ENCODE measurements around the gene KLHL6.
"Not testable (repeated sequence)": the region's sequence is repeated elsewhere in the genome, so short reads cannot be mapped to it uniquely, and the experiment has no call there.

KLHL6 gene

DNA sequence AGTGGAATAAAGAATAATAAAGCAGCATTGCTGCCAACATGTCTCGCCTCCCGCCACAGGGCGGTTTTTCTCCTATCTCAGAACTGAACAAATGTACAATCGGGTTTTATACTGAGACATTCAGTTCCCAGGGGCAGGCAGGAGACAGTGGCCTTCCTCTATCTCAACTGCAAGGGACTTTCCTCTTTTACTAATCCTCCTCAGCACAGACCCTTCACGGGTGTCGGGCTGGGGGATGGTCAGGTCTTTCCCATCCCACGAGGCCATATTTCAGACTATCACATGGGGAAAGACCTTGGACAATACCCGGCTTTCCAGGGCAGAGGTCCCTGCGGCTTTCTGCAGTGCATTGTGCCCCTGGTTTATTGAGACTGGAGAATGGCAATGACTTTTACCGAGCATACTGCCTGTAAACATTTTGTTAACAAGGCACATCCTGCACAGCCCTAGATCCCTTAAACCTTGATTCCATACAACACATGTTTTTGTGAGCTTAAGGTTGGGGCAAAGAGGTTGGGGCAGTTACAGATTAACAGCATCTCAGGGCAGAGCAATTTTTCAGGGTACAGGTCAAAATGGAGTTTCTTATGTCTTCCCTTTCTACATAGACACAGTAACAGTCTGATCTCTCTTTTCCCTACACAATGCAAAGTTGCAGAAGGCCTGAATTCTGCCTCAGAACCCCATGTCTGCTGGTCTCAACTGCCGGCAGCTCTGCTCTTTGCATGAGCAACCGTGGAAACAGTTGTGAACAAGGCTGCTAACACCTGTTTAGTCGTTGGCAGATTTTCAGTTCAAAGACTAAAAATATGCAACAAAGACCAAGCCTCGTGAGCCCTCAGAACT lies 44.0 kb downstream of the KLHL6 start:
- intact Hi-C loops (cut with DNase I); DNase-seq: not testable (repeated sequence)

DNA sequence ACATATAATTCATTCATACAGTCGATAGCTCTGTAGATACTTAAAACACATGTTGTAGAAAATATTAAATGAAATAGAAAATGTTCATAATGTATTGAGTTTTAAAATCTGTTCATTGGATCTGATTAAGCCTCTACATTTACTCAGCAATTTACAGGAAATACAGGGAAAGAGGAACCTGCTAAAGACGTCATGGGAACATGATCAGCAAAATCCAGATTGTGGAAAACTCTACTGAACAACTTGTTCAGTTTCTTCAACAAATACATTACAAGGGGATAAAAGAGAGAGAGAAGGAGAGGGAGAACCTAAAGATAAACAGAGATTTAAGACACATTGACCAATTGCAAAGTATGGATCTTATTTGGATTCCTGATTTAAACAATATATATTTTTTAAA lies 46.7 kb downstream of the KLHL6 start:
- intact Hi-C loops (cut with DNase I), result loop anchor here (10.0 kb wide), 1 partner anchor 186 kb away; the partner anchor contains the start of gene YEATS2
- DNase-seq, result no peak

DNA sequence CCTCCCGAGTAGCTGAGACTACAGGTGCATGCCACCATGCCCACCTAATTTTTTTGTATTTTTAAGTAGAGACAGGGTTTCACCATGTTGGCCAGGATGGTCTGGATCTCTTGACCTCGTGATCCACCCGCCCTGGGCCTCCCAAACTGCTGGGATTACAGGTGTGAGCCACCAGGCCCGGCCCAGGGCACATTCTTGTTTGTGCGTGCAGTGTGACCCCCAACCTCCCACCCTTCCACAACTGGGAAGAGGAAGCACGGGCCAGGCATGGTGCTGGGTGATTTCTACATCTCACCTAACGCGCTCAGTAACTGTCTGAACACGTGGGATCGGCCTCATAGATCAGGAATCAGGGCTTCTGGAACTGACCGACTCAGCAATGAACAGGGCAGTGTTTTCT lies 48.0 kb downstream of the KLHL6 start:
- intact Hi-C loops (cut with DNase I), result loop anchor here (10.0 kb wide), 1 partner anchor 187 kb away; the partner anchor contains the start of gene YEATS2
- peak in 1 of 10 donors; percentile 35 for DNase-seq

DNA sequence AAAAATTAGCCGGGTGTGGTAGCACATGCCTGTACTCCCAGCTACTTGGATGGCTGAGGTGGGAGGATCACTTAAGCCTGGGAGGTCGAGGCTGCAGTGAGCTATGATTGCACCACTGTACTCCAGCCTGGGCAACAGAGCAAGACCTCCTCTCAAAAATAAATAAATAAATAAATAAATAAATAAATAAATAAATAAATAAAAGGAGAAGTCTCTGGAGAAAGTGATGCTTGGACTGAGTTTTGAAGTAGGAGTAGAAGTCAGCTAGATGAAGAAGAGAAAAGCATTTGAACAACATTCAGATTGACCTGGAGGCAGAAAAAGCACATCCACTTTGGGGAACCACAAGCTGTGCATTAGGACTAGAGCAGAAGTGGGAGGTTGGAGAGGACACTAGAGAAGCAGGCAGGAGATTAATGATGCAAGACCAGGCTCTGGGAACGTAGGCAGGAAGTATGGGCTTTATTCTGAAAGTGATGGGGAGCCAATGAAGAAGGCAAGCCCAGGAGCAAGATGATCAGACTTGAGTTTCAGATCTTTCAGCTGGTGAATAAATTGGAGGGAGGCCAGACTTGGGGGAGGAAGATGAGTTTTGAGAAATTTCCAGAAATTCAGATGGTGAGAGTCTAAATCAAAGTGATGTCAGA lies 48.7 kb downstream of the KLHL6 start:
- peak in 1 of 10 donors; percentile 20 for DNase-seq
- intact Hi-C loops (cut with DNase I), result loop anchor here (10.0 kb wide), 1 partner anchor 188 kb away; the partner anchor contains the start of gene YEATS2

DNA sequence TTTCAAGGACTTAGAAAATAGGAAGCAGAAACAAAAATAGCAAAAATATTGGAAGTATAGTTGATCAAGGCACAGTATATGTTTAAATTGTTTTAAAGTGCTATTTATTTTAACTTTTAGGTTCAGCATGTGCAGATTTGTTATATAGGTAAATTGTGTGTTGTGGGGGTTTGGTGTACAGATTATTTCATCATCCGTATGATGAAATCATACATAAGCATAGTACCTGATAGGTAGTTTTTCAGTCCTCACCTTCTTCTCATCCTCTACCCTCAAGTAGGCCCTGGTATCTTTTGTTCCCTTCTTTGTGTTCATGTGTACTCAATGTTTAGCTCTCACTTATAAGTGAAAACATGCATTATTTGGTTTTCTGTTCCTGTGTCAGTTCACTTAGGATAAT lies 50.9 kb downstream of the KLHL6 start:
- intact Hi-C loops (cut with DNase I), result loop anchor here (10.0 kb wide), 1 partner anchor 190 kb away; the partner anchor contains the start of gene YEATS2
- DNase-seq, result no peak

DNA sequence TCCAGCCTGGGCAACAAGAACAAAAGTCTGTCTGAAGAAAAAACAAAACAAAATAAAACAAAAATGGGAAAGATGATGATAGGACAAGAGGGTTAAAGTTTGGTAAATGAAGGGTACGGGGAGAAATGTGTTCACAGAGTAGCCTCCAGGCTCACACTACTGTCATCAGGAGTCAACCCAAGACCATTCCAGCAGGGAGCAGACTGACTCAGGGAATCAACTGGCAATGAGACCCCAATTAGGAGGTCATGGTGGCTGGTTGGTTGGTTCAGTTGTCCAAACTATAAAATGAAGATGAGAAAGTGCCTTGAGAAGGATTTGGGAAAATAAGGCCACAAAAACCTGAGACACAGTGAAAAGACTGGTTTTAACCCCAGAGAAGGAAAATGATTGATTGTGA lies 51.8 kb downstream of the KLHL6 start:
- DNase-seq, result peak in 1 of 10 donors; percentile 52
- intact Hi-C loops (cut with DNase I), result loop anchor here (2.0 to 10.0 kb wide), 3 partner anchors 191 to 381 kb away; partner anchors contain the start of genes PARL and YEATS2

DNA sequence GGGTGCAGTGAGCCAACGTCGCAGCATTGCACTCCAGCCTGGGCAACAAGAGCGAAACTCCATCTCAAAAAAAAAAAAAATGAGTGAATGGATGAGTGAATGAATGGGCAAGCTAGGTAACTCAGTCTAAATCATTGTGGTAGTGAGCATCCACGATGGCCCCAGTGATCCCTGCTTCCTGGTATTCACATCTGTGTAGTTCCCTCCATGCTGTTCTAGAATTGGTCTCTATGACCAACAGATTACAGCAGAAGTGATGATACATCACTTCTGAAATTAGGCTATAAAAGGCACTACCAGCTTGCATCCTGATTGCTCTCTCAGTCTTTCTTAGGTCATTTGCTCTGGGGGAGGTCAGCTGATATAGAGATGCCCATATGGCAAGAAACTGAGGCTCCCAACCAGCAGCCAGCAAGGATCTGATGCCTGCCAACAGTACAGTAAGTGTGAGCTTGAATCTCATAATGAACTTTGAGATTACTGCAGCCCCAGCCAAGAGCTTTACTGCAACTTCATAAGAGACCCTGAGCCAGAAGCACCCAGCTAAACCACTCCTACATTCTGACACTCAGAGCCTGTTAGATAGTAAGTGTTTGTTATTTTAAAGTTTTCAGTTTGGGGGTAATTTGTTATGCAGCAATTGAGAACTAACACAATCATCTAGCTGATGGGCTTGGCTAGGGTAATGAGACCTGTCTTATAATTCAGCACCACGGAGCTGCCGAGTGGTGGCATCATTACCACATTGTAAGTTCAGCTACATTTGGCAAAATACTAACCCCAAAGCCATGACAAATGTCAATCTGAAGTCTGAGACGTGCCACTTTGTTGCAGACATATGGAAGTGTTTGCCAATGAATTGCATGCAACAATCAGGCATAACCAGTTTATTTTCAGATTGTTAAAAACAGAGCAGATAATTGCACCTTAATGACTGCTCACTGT lies 53.0 kb downstream of the KLHL6 start:
- peak in 6 of 10 donors; percentile 35 to 90 (median 47) for DNase-seq
- intact Hi-C loops (cut with DNase I), result loop anchor here (2.0 to 10.0 kb wide), 3 partner anchors 192 to 382 kb away; partner anchors contain the start of genes PARL and YEATS2

DNA sequence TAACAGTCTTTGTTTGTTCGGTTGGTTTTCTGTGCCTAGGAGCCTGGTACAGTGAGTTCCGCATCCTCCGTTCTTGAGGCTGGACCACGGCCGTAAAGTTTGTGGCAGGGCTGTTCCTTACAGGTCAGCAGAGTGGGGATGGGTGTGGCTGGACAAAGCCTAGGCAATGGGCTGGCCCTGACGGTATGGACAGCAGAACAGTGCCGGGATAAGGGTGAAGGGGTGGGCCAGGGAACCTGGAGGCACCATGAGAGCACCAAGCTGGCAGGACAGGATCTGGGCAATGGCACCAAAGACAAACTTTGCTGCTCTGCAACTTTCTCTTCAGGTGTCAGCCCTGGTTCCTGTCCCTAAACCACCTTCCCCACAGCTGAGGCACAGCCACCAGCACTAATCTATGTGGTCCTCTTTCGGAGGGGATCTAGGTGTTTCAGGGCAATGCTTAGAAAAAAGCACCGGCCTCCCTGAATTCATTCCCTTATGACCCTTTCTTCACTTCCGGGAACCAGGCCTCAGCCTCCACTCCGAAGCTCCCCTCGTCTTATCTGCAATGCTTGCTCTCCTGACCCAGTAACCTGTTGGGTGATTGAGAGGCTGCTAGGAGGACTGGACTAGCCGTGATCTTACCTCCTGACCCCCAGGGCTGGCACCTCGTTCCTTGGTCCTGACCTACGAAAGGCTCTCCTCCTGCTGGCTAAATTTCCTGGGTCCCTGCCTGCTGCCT lies 54.4 kb downstream of the KLHL6 start:
- intact Hi-C loops (cut with DNase I), result loop anchor here (10.0 kb wide), 1 partner anchor 194 kb away; the partner anchor contains the start of gene YEATS2
- DNase-seq, result peak in 1 of 10 donors; percentile 77

DNA sequence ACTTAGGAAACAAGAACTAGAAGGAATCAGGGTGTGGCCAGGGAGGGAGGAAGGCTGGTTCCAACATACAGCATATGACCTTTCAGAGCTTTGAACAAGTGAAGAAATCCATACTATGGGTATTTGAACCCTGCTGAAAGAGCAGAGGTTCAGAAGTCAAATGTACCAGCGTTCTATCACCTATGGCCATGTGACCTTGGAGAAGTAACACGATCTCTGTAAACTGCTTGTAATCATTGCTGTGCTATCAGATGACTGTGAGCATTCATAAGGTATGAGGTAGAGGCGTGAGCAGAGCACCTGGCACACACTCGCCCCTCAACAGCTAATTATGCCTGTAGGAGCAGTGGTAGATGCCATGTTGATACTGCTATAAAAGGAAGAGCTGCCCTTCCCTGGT lies 55.2 kb downstream of the KLHL6 start:
- intact Hi-C loops (cut with DNase I), result loop anchor here (10.0 kb wide), 1 partner anchor 194 kb away; the partner anchor contains the start of gene YEATS2
- DNase-seq, result peak in 1 of 10 donors; percentile 1

DNA sequence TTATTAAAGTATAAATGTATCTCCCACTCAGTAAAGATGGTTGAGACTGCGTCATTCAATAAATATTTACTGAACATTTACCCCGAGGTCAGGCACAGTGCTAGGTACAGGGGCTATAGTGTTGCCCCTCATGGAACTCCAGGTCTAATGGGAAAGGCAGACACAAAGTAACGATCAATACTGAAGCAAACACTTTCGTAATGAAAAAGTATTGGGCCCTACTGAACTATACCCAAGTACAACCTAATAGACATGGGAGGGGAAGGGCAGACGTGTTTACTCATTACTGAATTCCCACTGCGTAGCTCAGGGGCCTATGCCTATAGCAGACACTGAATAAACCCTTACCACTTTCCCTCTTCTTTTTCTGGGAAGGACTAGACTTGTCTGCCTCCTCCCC lies 56.9 kb downstream of the KLHL6 start:
- intact Hi-C loops (cut with DNase I), result no loop called here
- DNase-seq, result no peak

DNA sequence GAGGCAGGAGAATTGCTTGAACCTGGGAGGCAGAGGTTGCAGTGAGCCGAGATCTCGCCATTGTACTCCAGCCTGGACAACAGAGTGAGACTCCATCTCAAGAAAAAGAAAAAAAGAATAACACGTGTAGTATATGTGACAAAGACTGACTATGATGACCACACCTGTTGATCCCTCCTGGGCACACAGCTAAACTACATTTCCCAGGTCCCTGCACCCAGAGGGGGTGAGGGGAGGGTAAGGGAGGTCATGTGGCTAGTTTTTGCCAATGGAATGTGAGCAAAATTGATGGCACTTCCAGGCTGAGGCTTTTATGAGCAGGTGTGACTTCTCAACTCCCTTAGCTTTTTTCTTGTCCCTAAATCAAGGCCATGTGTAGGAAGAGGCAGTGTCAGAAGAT lies 58.2 kb downstream of the KLHL6 start:
- no peak for DNase-seq
- intact Hi-C loops (cut with DNase I), result no loop called here

DNA sequence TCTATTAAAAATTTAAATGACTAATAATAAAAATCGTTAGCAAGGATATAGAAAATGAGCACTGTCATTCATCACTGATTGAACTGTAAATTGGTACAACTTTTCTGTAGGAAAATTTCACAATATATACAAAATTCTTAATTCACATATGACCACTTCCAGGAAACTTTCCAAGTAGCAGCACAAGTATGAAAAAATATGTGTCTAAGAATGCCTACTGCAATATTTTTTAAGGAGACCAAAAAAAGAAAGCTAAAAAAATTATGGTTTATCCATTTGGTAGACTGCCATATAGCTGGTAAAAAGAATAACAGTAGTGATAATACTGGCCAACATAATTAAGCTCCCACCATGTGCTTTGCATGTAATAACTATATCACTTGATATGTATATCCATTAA lies 59.2 kb downstream of the KLHL6 start:
- DNase-seq, result no peak
- intact Hi-C loops (cut with DNase I), result no loop called here

DNA sequence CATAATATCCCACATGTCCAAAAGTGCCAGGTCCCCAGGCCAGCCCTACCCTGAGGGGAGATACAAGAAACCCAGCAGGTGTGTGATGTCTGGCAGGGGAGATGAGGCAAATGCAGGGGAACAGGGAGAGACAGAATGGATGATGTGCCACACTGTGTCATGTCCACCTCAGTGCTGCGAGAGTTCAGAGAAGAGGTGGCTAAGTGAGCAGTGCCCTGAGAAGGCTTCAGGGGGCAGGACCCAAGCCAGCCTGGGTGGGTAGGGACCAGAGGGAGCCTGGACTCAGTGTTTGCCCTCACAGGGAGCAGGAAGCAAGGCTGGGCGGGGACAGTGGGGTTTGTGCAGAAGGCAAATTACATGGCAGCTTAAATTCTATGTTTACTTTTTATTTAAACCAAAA lies 61.2 kb downstream of the KLHL6 start:
- peak in 1 of 10 donors; percentile 28 for DNase-seq
- intact Hi-C loops (cut with DNase I), result no loop called here

DNA sequence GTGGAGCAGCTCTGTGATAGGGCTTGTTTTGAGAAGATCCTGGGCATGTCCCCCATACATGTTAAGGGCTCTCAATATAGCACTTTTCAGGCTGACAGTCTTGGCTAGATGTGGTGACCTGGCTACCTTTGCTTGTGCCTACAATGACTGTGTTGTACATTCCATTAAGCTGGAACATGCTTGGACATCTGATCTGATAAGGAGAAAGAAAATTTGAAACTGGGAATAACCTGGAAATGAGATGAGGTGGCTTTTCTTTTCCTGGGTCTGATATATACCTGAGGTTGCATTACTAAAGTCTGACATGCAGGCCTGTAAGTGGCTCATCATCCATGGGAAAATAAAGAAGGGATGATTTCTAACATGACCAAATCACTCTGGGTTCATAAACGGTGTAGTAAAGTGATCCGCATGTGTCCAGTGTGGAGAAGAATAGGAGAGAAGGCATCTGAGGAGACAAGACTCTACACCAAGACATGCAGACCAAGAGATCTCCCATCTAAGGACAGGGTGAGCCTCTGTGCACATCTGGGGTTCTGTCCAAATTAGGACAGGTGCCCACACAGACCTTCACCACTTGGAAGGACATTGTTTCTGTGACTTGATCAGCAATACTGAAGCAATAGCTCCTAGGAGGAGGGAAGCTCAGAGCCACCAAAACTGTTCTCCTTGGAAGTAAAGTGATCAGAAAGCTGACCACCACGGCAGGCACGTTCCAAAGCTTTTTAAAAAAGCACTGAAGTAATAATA lies 62.0 kb downstream of the KLHL6 start:
- peak in 1 of 10 donors; percentile 5 for DNase-seq
- intact Hi-C loops (cut with DNase I), result no loop called here

DNA sequence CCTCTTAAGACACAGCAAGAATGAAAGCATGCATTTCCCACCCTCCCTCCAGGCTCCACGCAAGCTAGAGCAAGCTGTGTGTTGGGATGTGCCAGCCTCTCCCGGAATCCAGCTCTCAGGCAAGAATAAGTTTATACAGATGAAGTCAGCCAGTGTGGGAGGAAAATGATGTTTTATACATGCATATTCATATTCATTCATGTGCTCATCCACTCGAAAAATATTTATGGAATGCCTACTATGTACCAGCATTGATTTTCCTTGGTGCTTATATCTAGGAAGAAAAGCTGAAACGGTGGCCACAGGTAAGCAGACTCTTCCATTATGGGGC lies 62.7 kb downstream of the KLHL6 start:
- peak in 2 of 10 donors; percentile 29 to 50 for DNase-seq
- intact Hi-C loops (cut with DNase I), result no loop called here

DNA sequence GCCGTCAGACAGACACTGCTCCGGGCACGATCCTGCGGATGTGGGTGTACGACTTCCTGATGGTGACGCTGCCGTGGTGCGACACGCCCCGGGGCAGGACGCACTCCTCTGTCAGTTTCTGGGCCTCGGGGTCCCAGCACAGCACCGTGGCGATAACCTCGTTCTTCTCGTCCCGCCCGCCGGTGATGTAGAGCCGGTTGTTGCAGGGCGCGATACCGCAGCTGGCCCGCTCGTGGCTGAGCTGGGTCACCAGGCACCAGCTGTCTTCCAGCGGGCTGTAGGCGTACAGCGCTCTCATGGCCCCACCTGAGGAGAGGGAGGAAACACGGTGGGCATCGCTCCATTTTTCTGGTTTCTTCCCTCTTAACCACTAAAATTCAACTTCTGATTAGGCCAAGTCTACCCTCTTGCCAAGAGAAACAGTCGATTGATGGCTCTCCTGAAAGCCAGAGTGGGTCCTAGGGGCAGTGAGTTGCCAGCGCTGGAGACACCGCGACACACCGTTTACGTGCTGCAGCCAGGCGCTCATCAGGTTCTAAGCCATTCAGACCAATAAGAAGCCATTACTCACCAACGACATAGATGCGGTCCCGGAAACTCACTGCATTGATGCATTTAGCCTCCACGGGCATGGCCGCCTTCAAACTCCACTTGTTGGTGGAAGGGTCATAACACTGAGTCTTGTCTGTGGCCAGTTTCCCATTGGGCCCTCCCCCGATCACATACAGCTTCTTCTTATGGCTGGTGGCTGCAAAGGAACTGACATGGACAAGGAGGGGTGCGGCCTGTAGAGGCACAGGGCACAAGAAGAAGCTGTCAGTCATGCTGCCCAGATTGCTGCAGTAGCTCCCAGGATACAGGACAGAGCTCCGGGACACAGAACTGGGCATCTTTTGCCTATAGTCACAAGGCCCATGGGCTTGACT lies 63.3 kb downstream of the KLHL6 start:
- intact Hi-C loops (cut with DNase I), result no loop called here

DNA sequence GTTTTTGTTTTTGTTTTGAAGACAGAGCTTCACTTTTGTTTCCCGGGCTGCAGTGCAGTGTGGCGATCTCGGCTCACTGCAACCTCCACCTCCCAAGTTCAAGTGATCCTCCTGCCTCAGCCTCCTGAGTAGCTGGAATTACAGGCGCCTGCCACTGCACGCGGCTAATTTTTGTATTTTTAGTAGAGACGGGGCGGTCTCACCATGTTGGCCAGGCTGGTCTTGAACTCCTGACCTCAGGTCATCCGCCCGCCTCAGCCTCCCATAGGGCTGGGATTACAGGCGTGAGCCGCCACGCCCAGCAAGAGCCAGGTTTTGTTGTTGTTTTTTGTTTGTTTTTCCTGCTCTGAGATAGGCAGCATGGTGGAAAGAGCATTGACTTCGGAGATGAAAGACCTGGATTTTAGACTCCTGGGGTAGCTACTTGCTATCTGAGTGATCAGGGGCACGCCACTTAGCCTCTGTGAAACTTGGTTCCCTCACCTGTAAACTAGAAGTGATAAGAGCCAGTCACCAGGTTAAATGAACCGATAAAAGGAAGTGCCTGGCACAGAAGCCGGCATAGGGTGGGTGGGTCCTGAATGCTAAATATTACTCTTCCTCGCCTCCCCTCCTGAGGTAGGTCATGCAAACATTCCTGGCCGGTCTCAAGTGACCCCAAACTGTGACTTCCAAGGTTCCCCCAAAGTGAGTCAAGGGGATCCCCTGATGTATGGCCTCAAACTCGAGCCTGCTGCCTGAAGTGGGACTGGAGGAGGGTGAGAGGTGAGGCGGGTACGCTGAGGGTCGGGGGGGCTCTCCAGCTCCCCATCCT lies 64.2 kb downstream of the KLHL6 start:
- no peak for DNase-seq
- intact Hi-C loops (cut with DNase I), result no loop called here

More for the DNA sequence above, 63.3 kb downstream of the KLHL6 start:
- DNase-seq, result no peak

Measured in posterior cingulate gyrus (tissue), 11 donors.